Endothelial cell of umbilical vein (primary cell): ENCODE data around the gene SPNS1. TPM values are rescaled to one million over a fixed set of nuclear protein-coding genes. Genes with fewer than 3 reads are reported as not detected.

ENCODE experiments used
- BruUV-seq: library from RNA; stranded (reverse); fragments of 400-500 nt; replicated peaks from 2 replicates; lab custom pipeline; 2021; lab: Mats Ljungman, UMichigan
- CTCF ChIA-PET: fragments of 300-600, 350-600 bp; sonication (Branson Sonifier 250); formaldehyde crosslinking; loops from one replicate; lab custom pipeline; 2021; ENCODE audit warnings: antibody characterized with exemption, inconsistent platforms; lab: Charles Lee
- POLR2A ChIA-PET: fragments of 300-600, 350-600 bp; sonication (Branson Sonifier 250); formaldehyde crosslinking; loops from one replicate; lab custom pipeline; 2021; ENCODE audit warnings: antibody characterized with exemption, inconsistent platforms; lab: Charles Lee
- DNase-seq: peaks from one replicate; pipeline ENCODE4 v3.0.0-alpha.2; 2011; ENCODE audit warnings: low read depth, low spot score
- FAIRE-seq: peaks from 2 replicates; lab custom pipeline; 2011; peaks lifted over from hg19 to GRCh38; lab: Jason Lieb, UNC
- H2AFZ ChIP-seq: 2 replicates; pipeline ENCODE4 v1.6.0; 2012; ENCODE audit warnings: low read depth, low read length, control low read depth, inconsistent platforms
- H3K27ac ChIP-seq: 2 replicates; pipeline ENCODE4 v1.5.1; 2011; ENCODE audit warnings: low read depth, mild to moderate bottlenecking, control low read depth, low read length, moderate library complexity; ENCODE audit not compliant: insufficient read depth
- H3K27me3 ChIP-seq, 2 experiments: 2 replicates each; pipeline versions ENCODE4 v1.6.0 to v1.6.1; 2011; ENCODE audit warnings: low read length in 2 of 2, mixed read lengths in 1 of 2; ENCODE audit not compliant: control insufficient read depth in 2 of 2, insufficient read depth in 2 of 2
- H3K36me3 ChIP-seq, 2 experiments: 2 replicates in 1 of 2; 3 replicates in 1 of 2; pipeline ENCODE4 v1.5.1; 2011; ENCODE audit warnings: low read length in 2 of 2, mild to moderate bottlenecking in 1 of 2, moderate library complexity in 1 of 2; ENCODE audit not compliant: control insufficient read depth in 2 of 2, insufficient read depth in 2 of 2; ENCODE audit errors: extremely low read depth in 1 of 2
- H3K4me1 ChIP-seq: 3 replicates; pipeline ENCODE4 v1.5.1; 2011; ENCODE audit warnings: mild to moderate bottlenecking, low read length; ENCODE audit not compliant: control insufficient read depth, insufficient read depth; ENCODE audit errors: extremely low read depth
- H3K4me2 ChIP-seq: 2 replicates; pipeline ENCODE4 v1.6.1; 2011; ENCODE audit warnings: low read length, control low read depth, mixed read lengths; ENCODE audit not compliant: insufficient read depth
- H3K4me3 ChIP-seq, 3 experiments: fragments of 200-600 bp in 1 of 3; sonication (generic), shearing (Covaris generic) in 1 of 3; replicated peaks in 1 of 3; 2 replicates each; pipeline ENCODE4 v1.5.1; 2011 to 2016; ENCODE audit warnings: control low read depth in 3 of 3, low read length in 3 of 3, mild to moderate bottlenecking in 2 of 3, inconsistent platforms in 1 of 3, low read depth in 1 of 3, moderate library complexity in 1 of 3; ENCODE audit not compliant: insufficient read depth in 1 of 3
- H3K79me2 ChIP-seq: 2 replicates; pipeline ENCODE4 v1.6.0; 2012; ENCODE audit warnings: low read length, inconsistent platforms; ENCODE audit not compliant: control insufficient read depth, insufficient read depth
- H3K9ac ChIP-seq: replicated peaks from 2 replicates; pipeline ENCODE3; 2011; ENCODE audit warnings: low read length, control low read depth; ENCODE audit not compliant: insufficient read depth; ENCODE audit errors: extremely low read depth
- H3K9me1 ChIP-seq: replicated peaks from 3 replicates; pipeline ENCODE4 v1.6.0; 2011; ENCODE audit warnings: mild to moderate bottlenecking, low read length; ENCODE audit not compliant: control insufficient read depth, insufficient read depth; ENCODE audit errors: extremely low read depth
- H3K9me3 ChIP-seq: replicated peaks from 2 replicates; pipeline ENCODE4 v1.5.1; 2012; ENCODE audit warnings: low read length, inconsistent platforms; ENCODE audit not compliant: control insufficient read depth, insufficient read depth
- H4K20me1 ChIP-seq: replicated peaks from 2 replicates; pipeline ENCODE3; 2011; ENCODE audit warnings: mild to moderate bottlenecking, low read length; ENCODE audit not compliant: control insufficient read depth, insufficient read depth; ENCODE audit errors: extremely low read depth
- EZH2 ChIP-seq: IDR thresholded peaks from 2 replicates; pipeline ENCODE4 v1.6.1; 2012; ENCODE audit warnings: borderline replicate concordance, low read depth, mild to moderate bottlenecking, moderate library complexity, low read length, inconsistent platforms; ENCODE audit not compliant: severe bottlenecking
- FOS ChIP-seq: IDR thresholded peaks from 2 replicates; pipeline ENCODE4 v1.6.1; 2011; ENCODE audit warnings: mild to moderate bottlenecking, low read length, moderate library complexity, borderline replicate concordance; ENCODE audit not compliant: insufficient read depth
- JUN ChIP-seq: IDR thresholded peaks from 2 replicates; pipeline ENCODE4 v1.6.1; 2011; ENCODE audit warnings: borderline replicate concordance, low read depth; ENCODE audit not compliant: insufficient read length, insufficient read depth
- MYC ChIP-seq: IDR thresholded peaks from one replicate; pipeline ENCODE4 v1.6.1; 2011; ENCODE audit warnings: mild to moderate bottlenecking, low read depth, low read length
- POLR2AphosphoS5 ChIP-seq: IDR thresholded peaks from 2 replicates; pipeline ENCODE4 v1.6.1; 2012; ENCODE audit warnings: low read depth, mild to moderate bottlenecking, control low read depth, low read length, moderate library complexity; ENCODE audit not compliant: insufficient read depth
- dilution Hi-C: fragments of 300-500 bp; cut with MboI; formaldehyde crosslinking; loops from one replicate; pipeline ENCODE4 v1.15.0; 2019; ENCODE audit warnings: low sequenced_read_pairs; ENCODE audit not compliant: extremely low pct_ligation_motif_present
- intact Hi-C: fragments of 100-400 bp; cut with micrococcal nuclease; formaldehyde crosslinking; loops from one replicate; pipeline ENCODE4 v1.10.0; 2022
- polyA plus RNA-seq, 4 experiments: library from polyadenylated mRNA; depleted of rRNA in 3 of 4; stranded (reverse) in 3 of 4; unstranded in 1 of 4; fragments of >200 nt; gene quantifications; 2 replicates each; pipeline versions ENCODE4 v1.2.1 to v1.2.3, GENCODE V29; 2011 to 2012; ENCODE audit warnings: missing spikeins in 1 of 4
- total RNA-seq: library from RNA; stranded (reverse); gene quantifications from 2 replicates; pipeline ENCODE4 v1.2.3, GENCODE V29; 2021
- TF ChIP-seq, protein P1 (sequence below), 2 donors: IDR thresholded peaks; 1 replicate in 1 of 2; 2 replicates in 1 of 2; pipeline ENCODE4 v1.5.1; 2011; ENCODE audit warnings: low read length in 2 of 2, mild to moderate bottlenecking in 2 of 2, moderate library complexity in 2 of 2, control low read depth in 1 of 2, inconsistent platforms in 1 of 2, low read depth in 1 of 2; ENCODE audit not compliant: insufficient read depth in 1 of 2; ENCODE audit errors: extremely low read depth in 1 of 2
- TF ChIP-seq, protein P2 (sequence below): IDR thresholded peaks from 2 replicates; pipeline ENCODE4 v1.6.1; 2011; ENCODE audit not compliant: insufficient read depth, insufficient read length

The SPNS1 gene
- total and polyA plus RNA-seq, 2 donors (not counting 3 experiments of a cell fraction or from before 2014, with no cell fraction given): 65.2 to 133 TPM

DNA sequence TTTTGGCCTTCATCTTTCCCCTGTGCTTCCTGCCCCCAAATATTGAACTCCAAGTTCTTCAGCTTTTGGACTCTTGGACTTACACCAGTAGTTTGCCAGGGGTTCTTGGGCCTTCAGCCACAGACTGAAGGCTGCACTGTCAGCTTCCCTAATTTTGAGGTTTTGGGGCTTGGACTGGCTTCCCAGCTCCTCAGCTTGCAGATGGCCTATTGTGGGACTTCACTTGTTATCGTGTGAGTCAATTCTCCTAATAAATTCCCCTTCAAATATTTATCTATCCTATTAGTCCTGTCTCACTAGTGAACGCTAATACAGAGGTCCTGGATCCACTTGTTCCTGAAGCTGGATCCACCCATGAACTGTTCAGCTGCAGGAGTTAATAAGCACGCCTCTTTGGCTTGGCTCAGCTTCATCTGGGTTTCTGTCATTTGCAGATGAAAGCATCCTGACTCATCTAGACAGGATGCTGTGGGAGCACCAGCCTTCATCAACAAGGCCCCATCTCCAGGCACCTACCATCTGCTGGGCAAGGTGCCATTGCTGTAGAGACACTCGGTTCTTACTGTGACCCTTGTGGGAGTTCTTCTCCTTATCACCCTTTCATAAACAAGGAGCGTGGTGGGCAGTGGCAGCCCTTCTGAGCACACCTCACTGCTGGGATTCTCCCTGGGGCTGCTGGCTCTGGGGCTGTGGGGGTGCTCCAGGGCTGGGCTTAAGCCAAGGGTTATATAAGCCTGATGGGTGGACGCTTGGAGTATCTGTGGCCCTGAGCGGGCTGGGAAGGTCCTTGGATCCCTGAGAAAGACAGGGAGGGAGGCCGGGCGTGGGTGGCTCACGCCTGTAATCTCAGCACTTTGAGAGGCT is 33.4 kb downstream of the SPNS1 start:
- Histone ChIP-seq H3K36me3 (no peaks in the 10 kb centered on the region), H3K79me2 (no peaks in the 10 kb centered on the region), H3K27ac (no peak overlapping the region), H3K9me3 (no peaks in the 10 kb centered on the region), H3K27me3 (no peaks in the 10 kb centered on the region), H3K4me1 (no peaks in the 10 kb centered on the region), H2AFZ (no peak overlapping the region), H4K20me1 (no peaks in the 10 kb centered on the region), H3K4me3 (no peak overlapping the region), H3K9ac (no peak overlapping the region), H3K9me1 (no peaks in the 10 kb centered on the region), H3K4me2 (no peak overlapping the region)
- DNase-seq (no peak), FAIRE-seq (no peak)
- dilution Hi-C loops: no loop called here
- intact Hi-C loops: no loop called here
- ChIA-PET POLR2A (no interaction called here), CTCF (no interaction called here)
- TF ChIP-seq JUN (no peak), POLR2AphosphoS5 (no peak)
- no TSS peak for BruUV-seq

DNA sequence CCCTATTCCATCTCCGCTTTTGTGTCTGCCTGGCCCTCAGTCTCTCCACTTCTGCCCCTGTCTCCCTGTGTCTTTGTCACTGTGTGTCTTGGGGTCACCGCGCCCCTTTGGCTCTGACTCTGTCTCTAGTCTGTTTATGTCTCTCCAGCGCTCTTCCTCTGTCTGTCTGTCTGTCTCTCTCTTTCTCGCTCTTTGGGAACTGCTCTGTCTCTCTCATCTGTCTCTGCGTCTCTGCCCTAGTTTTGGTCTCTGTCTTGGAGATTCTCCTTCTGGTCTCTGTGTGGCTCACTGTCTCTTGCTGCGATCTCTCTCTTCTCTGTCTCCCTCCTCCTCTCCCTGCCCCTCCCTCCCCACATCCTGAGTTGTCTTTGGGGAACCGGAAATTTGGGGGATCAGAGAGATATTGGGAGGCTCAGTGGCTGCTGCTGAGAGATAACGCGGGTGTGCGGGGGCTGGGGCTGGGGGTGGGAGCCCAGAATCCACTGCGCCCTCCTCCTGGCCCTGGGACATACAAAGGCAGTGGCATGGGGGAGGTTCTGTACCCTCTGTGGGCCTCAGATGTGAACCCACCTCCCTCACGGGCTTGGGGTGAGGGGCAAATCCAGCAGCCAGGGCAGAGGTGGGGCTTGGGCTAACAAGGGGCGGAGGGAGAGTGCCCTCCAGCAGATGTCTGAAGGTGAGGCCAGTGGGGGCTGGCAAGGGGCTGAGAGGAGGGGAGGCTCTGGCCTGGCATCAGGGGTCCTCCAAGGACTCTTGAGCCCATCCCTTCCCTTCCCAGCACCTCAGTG is 34.7 kb downstream of the SPNS1 start:
- CTCF ChIA-PET: interaction anchor here (1.4 kb wide), 2 partner anchors 14 to 18 kb away, joined by 3 read pairs; no protein-coding TSS in a partner anchor
- dilution Hi-C loops: no loop called here
- DNase-seq: no peak
- H3K9ac ChIP-seq: no peak overlapping the region
- H3K4me3 ChIP-seq: no peak overlapping the region
- no peak overlapping the region for H3K27ac ChIP-seq
- no peaks in the 10 kb centered on the region for H3K79me2 ChIP-seq
- H3K9me3 ChIP-seq: no peaks in the 10 kb centered on the region
- intact Hi-C loops: no loop called here
- no peaks in the 10 kb centered on the region for H3K9me1 ChIP-seq
- POLR2A ChIA-PET: no interaction called here
- H2AFZ ChIP-seq: no peak overlapping the region
- H4K20me1 ChIP-seq: no peaks in the 10 kb centered on the region
- TF ChIP-seq POLR2AphosphoS5 (no peak), MYC (no peak), JUN (no peak), EZH2 (no peak), FOS (no peak)
- TF ChIP-seq, protein P1, sequence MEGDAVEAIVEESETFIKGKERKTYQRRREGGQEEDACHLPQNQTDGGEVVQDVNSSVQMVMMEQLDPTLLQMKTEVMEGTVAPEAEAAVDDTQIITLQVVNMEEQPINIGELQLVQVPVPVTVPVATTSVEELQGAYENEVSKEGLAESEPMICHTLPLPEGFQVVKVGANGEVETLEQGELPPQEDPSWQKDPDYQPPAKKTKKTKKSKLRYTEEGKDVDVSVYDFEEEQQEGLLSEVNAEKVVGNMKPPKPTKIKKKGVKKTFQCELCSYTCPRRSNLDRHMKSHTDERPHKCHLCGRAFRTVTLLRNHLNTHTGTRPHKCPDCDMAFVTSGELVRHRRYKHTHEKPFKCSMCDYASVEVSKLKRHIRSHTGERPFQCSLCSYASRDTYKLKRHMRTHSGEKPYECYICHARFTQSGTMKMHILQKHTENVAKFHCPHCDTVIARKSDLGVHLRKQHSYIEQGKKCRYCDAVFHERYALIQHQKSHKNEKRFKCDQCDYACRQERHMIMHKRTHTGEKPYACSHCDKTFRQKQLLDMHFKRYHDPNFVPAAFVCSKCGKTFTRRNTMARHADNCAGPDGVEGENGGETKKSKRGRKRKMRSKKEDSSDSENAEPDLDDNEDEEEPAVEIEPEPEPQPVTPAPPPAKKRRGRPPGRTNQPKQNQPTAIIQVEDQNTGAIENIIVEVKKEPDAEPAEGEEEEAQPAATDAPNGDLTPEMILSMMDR (IDR thresholded peaks at IDR 0.05; ENCODE audit: extremely low read depth in 1 of 2, insufficient read depth in 1 of 2, low read depth in 1 of 2, low read length in 2 of 2): no peak
- TF ChIP-seq, protein P2, sequence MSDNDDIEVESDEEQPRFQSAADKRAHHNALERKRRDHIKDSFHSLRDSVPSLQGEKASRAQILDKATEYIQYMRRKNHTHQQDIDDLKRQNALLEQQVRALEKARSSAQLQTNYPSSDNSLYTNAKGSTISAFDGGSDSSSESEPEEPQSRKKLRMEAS: no peak
- no peaks in the 10 kb centered on the region for H3K27me3 ChIP-seq
- FAIRE-seq: no peak
- no peaks in the 10 kb centered on the region for H3K4me1 ChIP-seq
- no peak overlapping the region for H3K4me2 ChIP-seq
- no peaks in the 10 kb centered on the region for H3K36me3 ChIP-seq
- BruUV-seq: no TSS peak
